GM19238 (cell line): ENCODE measurements around the gene ARSD.
"Not testable (repeated sequence)": the region's sequence is repeated elsewhere in the genome, so short reads cannot be mapped to it uniquely, and the experiment has no call there.

Experiments used
- DNase-seq: peaks from one replicate; pipeline ENCODE4 v3.0.0; 2011; ENCODE audit warnings: low spot score; ENCODE audit not compliant: insufficient read length

The ARSD gene, protein sequence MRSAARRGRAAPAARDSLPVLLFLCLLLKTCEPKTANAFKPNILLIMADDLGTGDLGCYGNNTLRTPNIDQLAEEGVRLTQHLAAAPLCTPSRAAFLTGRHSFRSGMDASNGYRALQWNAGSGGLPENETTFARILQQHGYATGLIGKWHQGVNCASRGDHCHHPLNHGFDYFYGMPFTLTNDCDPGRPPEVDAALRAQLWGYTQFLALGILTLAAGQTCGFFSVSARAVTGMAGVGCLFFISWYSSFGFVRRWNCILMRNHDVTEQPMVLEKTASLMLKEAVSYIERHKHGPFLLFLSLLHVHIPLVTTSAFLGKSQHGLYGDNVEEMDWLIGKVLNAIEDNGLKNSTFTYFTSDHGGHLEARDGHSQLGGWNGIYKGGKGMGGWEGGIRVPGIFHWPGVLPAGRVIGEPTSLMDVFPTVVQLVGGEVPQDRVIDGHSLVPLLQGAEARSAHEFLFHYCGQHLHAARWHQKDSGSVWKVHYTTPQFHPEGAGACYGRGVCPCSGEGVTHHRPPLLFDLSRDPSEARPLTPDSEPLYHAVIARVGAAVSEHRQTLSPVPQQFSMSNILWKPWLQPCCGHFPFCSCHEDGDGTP

DNA sequence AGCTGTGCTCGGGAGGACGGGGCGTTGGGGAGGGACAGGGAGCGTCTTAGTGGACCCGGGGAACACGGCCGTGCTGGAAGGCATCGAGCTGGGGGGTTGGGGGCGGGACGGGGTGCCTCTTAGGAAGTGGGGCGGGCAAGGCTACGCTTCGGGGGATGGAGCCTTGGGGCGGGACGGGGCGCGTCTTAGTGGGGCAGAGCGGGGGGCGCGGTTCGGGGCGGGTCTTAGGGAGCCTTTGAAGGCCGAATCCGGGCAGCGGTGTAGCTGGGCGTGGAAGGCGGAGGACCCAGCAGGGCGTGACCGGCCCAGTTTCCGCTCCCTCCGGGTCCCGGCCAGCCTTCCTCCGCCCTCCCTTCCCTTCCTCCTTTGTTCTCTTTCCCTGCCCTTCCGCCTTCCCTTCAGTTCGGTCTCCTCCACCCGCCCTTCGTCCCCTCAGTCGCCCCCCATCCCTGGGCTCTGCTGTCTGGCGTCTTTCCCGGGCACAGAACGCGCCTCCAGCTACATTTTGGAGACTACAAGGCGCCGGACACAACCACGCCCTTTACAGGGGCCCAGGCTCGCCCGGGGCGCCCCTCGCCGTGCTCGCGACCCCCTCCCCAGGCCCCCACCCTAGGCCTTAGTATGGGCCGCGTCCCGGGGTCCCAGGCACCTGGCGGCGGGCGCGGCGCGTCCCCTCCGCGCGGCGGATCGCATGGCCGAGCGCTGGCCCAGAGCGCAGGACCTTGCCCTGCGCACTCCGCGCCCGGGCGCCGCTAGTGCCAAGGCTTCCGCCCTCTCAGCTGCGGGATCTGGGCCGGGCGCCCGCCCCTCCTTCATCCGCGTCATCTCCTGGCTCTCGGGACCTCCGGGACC is at the start of gene ARSD:
Gene ARSD, minus strand, starts transcription at position 757 of the 852 bp plus-strand sequence. Its CDS starts 64 bp downstream, at position 693.
- peak; percentile 60 for DNase-seq

DNA sequence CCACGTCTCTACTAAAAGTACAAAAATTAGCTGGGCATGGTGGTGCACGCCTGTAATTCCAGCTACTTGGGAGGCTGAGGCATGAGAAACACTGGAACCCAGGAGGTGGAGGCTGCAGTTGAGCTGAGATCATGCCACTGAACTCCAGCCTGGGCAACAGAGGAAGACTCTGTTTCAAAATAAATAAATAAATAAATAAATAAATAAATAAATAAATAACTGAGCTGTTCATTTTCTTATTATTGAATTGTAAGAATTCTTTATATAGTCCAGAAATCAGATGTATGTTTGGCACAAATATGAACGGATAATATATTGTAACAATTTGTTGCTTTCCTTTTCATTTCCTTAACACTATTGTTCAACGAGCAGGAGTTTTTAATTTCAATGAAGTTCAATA is 49.5 kb upstream of the ARSD start:
- not testable (repeated sequence) for DNase-seq

DNA sequence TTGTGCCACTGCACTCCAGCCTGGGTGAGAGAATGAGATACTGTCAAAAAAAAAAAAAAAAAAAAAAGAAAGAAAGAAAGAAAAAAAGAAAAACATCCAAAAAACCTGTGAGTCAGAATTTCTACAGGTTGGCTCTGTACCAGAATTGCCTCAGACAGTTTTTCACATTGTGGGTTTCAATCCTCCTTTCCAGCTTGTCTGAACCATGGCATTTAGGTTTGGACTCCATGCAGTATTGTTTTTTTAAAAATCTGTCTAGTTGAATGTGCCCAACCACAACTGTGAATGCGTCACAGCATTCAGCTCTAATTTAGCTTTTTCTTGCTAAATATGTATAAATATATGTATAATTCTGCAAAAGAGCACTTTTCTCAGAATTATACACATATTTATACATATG is 45.8 kb upstream of the ARSD start:
- DNase-seq = no peak

DNA sequence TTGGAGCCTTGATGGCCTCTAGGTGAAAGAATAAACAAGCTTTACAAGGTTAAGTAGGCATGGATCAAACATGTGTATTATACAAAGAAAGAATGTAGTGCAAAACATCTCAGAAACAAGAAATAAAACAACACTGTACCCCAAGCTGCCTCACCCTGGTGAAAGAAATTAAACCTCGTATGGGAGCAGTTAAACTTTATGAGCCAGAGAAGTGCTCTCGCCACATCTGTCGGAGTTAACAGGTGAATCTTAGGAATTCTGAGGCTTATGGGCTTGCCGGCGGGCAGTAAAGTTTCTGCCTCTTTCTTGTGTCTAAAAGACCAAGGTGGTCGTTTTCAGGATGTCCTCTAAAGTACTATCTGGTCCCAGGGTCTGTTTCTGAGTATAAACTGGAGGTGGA is 43.3 kb upstream of the ARSD start:
- no peak for DNase-seq

DNA sequence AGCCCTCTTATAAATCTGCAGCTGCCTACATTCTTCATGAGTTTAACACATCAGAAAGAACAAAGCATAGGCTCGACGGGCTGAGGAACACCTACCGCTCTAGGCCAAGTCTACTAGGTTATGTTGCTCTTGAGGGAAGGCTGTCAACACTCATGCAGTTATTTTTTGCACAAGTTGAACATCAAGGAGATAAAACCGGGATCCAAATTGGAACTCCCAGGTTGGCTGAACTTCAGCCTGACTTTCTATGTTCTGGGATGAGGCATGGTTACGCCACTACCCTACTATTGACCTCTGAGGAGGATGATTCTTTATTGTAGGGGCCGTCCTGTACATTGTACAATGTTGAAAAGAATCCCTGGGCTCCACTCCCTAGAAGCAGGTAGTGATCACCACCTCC is 39.9 kb upstream of the ARSD start:
- no peak for DNase-seq

DNA sequence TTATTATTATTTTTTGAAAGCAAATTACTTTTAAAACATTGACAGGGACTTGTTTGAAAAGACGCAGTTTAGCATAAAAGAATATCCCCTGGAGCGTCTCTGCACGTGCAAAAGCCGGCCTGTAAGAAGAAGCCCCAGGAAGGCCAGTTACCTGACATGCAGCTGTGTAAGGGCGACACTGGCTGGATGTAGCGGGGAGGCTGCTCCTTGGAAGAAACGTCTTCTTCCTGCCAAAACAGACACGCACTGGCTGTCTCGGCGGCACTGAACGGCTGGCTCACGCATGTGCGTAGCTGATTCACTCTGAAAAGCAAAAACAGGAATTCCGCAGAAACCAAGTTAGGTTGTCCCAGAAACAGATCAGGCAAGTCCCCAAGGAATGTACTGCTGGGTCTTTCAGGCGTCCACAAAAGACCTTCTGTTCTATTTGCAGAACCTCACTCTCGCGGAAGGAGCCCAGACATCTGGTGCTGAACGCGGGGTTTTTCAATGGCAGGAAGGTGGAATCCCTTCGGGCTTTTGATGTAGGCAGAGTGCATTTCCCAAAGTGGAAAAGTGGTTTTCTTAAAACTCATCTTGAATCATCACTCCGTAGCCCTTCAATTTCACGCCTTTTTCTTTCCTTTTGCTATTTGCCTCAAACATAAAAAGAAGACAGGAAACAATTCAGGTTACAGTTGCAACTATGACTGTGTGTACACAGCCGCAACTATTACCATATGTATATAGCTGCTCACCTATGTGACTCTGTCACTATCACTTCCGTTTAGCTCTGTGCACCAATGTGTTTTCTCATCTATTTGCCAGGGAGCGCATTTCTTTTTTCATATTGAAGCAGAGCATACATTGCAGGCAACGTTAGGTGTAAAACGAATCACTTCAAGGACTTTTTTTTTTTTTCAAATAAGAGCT is 39.1 kb upstream of the ARSD start:
- no peak for DNase-seq

DNA sequence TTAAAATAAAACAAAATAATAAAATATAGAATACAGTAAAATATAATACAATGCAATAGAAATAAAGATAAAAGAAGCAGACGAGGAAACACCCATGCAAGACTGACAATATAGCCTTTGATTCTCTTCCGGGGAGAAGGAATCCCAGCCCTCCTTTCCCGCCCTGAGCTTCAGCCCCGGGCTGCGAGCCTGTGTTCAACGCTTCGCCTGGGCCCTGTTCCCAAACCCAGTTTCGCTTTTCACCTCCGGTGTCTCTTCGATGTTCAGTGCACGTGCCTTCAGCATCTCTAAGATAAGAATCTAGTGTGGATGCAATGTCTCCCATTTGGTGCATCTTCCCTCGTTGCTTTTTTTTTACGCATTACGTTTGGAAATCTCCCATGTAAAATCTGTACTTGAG is 38.4 kb upstream of the ARSD start:
- no peak for DNase-seq

DNA sequence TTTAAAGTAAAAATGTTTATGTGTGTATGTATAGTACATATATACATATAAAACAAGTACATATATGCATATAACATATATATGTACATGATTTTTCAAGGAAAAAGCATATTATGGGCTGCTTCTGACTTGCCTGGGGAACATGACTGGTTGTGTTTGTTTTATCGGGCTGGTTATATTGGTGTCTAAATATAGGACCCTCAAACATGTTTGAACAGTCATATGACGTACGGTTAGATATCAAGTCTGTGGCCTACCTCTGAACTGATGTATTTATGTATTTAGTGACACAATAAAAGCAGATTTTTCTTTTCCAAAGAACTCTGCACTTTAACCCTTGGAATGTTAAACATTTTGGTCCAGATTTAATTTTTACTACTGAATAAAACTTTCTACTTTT is 37.9 kb upstream of the ARSD start:
- no peak for DNase-seq

DNA sequence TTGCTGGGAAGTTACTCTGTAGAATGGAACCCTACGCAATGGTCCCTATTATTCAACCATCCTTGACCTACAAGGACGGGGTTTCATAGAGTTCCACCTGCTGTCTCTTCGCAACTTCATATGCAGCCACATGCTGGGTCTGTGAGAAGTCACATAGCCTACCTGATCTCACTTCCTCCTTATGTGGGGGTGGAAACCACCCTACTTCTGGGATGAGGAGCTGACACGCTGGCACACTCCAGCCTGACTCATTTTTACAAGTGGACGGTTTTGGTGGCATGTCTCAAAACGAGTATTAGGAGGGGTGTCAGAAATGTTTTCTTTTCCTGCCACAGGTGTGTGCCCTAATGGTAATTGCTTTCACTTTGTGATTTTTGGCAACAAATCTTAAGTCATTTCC is 36.8 kb upstream of the ARSD start:
- no peak for DNase-seq

DNA sequence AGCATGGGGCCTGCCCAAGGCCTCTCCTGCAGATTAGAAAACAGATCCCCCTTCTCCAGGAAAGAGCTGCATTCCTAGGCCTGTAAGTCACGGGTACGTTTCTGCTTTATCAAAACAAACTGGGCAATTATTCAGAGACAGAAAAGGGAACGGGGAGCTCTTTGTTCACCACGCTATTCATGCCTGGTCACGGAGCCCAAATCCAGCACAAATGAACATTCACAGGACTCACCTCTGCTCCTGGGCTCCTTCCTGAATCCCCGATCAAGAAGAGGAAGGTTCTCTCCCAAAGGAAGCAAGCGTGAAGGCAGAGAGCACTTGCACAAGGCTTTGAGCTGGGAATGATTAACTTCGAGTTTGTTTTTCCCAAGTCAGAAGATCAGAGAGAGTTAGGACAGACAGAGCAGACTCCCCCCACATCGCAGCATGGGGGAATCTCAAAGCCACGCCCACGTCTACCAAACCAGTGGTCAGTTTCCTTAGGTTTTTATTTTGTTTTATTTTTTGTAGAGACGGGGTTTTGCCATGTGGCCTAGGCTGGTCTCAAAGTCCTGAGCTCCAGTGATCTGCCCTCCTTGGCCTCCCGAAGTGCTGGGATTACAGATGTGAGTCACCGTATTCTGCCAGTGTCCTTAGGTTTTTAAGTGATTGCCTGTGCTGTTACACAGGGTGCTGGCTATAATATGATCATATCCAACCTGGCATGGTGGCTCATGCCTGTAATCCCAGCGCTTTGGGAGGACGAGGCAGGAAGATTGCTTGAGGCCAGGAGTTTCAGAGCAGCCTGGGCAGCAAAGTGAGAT is 35.1 kb upstream of the ARSD start:
- DNase-seq = not testable (repeated sequence)

DNA sequence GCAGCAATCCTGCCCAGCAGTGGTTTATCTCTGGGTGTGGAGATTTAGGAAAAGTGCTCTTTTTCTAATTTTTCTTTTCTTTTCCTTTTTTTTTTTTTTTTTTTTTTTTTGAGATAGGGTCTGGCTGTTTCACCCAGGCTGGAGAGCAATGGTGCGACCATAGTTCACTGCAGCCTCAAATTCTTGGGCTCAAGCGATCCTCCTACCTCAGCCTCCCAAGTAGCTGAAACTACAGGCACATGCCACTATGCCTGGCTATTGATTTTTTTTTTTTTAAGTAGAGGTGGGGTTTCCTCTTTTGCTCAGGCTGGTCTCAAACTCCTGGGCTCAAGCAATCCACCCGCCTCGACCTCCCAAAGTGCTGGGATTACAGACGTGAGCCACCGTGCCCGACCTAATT is 34.3 kb upstream of the ARSD start:
- DNase-seq = not testable (repeated sequence)

DNA sequence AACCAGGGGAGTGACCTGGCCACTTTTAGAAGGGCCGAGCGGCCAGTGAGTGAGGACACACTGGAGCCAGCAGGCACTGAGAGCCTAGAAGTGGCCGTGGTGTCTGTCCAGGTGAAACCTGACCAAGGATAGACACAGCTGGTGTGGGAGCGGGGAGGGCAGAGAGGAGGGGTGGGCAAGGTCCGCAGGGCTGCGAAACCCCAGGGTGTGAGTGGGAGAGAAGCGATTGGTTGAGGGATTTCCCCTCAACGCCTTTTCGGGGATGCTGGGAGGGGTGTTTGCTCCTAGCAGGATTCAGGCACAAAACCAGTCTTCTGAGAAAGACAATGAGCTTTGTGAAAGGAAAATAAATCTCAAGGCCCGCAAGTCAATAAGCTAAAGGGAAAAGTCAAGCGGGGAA is 33.2 kb upstream of the ARSD start:
- no peak for DNase-seq

DNA sequence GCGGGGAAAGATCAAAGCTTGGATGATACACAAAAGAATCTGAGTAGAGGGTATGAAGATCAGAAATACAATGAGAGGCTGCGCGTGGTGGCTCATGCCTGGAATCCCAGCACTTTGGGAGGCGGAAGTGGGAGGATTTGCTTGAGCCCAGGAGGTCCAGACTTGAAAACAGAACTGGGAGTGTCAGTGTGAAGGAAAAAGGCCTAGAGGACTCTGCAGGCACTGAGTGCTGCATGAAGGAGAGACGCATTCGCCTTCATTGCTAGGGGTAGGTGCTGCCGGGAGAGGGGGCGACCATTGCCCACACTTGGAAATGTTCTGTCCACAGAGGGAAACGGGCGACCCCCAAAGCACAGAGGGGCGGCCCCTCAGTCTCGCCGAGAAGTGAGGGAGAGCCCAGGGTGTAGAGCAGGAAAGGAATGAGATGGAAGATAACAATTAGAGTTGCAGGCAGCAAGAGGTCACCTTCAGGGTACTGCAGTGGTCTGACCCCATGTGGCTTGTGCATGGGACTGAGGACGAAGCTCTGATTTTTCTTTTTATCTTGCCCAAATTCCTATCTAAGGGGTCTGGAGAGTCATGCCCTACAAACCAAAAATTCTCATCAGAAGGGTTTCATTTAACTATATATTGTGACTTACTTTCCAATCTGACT is 31.8 kb upstream of the ARSD start:
- no peak for DNase-seq

DNA sequence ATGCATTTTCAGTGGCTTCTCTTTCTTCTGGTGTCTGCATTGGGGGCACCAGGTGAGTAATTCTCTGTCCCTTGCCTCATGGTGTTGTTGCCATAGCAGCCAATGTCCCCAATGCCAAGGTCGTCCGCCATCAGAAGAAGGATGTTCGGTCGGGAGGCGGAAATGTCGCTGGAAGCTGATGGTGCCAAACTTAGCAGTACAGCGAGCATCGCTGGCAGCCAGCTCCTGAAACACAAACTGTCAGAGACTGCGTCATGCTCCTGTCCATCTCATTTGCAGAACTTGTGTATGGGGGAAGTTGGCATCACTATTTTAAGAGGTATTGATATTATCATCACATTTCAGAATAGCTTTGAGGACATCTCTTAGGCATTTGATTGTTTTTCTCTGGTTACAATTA is 29.1 kb upstream of the ARSD start:
- DNase-seq = no peak

DNA sequence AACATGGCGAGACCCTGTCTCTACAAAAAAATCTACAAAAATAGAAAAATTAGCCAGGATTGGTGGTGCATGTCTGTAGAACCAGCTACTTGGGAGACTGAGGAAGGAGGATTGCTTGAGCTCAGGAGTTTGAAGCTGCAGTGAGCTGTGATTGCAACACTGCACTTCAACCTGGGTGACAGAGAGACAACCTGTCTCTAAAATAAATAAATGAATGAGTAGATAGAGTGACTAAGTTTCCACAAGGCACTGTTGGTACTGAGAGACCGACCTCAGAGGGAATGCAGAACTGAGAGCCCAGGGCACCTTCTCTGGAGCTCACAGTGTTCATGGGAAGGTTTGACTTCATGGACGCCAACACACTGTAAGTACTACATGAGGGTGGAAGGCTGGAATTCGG is 26.7 kb upstream of the ARSD start:
- no peak for DNase-seq

DNA sequence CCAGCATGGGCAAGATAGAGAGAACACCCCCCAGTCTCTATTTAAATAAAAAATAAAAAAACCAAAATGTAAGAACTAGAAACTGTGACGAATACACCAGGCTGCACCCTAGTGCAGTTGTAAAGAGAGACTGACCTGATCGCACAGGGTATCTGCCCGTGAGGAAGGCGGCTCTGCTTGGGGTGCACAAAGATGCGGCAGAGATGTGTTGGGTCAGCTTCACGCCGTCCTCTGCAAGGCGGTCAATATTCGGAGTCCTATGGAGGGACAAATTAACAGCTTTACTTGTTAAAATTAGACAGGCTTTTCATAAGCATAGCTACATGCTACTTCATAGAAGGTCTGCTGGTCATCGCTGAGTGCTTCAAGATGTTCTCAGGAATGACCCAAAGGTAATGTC is 26.1 kb upstream of the ARSD start:
- DNase-seq = no peak

DNA sequence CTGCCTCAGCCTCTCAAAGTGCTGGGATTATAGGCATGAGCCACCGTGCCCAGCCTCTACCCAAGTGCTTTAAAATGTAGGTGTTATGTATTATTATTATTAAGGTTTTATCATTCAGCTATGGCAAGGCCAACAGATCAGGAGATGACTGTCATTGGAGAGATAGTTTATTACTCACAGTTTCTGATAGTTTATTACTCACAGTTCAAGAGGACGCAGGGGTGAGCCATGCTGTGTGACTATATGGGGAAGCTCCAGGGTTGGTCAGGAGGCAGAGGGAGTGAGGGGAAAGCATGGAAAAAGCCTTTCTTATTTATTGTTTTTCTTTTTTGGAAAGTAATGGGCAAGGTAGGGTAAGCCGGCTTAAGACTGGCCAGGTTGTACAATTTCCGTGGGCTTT is 25.4 kb upstream of the ARSD start:
- DNase-seq = no peak

DNA sequence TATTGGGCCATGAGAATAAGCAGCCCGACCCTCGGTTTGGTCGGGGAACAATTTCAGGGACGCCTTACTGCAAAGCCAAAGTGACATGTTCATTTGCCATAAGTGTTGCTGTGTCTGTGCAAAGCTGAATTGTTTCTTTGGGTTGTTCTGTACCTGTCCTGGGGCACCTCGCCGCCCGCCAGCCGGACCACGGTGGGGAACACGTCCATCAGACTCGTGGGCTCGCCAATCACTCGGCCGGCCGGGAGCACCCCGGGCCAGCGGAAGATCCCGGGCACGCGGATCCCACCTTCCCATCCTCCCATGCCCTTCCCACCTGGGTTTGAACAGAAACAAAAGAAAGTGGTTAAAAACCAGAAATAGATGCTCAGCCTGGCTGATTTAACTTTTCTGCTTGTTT is 8.8 kb upstream of the ARSD start:
- DNase-seq = not testable (repeated sequence)

DNA sequence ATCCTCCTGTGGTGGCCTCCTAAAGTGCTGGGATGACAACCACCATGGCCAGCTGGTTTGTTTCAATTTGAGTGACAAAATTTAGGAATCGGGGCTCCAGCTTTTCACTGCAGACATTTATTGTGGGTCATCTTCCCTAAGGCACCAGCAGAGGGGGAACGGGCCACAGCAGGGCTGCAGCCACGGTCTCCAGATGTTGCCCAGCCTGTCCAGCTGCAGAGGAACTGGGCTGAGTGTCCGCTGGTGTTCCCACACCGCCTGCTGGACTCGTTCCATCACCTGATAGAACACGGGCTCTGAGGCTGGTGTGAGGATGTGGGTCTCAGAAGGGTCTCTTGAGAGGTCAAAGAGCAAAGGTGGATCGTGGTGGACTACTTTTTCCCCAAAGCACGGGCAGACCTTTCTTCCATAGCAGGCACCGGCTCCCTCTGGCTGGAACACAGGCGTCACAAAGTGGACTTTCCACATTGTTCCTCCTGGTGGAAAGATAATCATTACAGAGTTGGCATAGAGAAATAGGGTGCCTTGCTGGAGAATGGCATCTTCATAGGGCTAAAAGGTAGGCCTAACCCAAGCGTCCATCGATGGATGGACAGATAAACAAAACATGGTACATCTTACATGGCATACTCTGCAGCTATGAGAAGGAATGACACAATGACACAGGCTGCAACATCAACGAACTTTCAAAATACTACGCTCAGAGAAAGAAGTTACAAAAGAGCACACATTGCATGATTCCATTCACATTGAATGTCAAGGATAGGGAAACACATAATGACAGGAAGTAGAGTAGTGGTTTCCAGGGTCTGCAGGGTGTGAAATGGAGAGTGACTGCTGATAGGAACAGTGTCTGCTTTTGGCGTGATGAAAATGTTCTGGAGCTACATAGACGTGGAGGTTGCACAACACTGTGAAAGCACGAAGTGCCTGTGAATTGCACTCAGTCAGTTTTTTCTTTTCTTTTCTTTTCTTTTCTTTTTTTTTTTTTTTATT is 5.9 kb upstream of the ARSD start:
- DNase-seq = no peak
